ENCODE results near the gene PCTP. TPM values are rescaled to one million over a fixed set of nuclear protein-coding genes. Genes with fewer than 3 reads are reported as not detected.

Gene PCTP
- total and polyA plus RNA-seq, 9 of the 15 experiments (the other 6 are each of a cell fraction or from before 2014, with no cell fraction given): 10.9 to 62.3 (median 41.2) TPM

GRCh38 chr17:55816532-55817396 is 65.9 kb downstream of the PCTP start (continued):
- TF ChIP-seq FOXJ2 (tag; IDR thresholded peaks at IDR 0.05) (no peak), TAL1 (IDR thresholded peaks at IDR 0.05) (peak; percentile 98), GATAD2A (IDR thresholded peaks at IDR 0.05) (peak; percentile 67), POLR2AphosphoS5 (IDR thresholded peaks at IDR 0.05; ENCODE audit: control insufficient read depth, insufficient read depth, low read depth, low read length) (peak; percentile 40; the same call in 1 of the 2 replicates), NCOR1 (IDR thresholded peaks at IDR 0.05) (peak; percentile 98), EZH2 (IDR thresholded peaks at IDR 0.05; ENCODE audit: borderline replicate concordance, low read depth, low read length) (no peak), HLTF (IDR thresholded peaks at IDR 0.05) (no peak), BMI1 (IDR thresholded peaks at IDR 0.05; ENCODE audit: low read length) (no peak), ZSCAN32 (CRISPR knock-in tag; IDR thresholded peaks at IDR 0.05) (no peak), ZNF511 (CRISPR knock-in tag; IDR thresholded peaks at IDR 0.05) (no peak), FOXJ3 (CRISPR knock-in tag; IDR thresholded peaks at IDR 0.05) (no peak), ZBED1 (IDR thresholded peaks at IDR 0.05) (no peak), CHAMP1 (IDR thresholded peaks at IDR 0.05) (peak; percentile 86), ZNF311 (CRISPR knock-in tag; IDR thresholded peaks at IDR 0.05) (no peak), ZNF146 (CRISPR knock-in tag; IDR thresholded peaks at IDR 0.05; ENCODE audit: unreplicated experiment) (no peak), MTA2 (IDR thresholded peaks at IDR 0.05; ENCODE audit: low read depth) (peak; percentile 98), MAFF (IDR thresholded peaks at IDR 0.05; ENCODE audit: low read length) (peak; percentile 43; the same call in 1 of the 2 replicates), TGIF2 (CRISPR knock-in tag; IDR thresholded peaks at IDR 0.05) (no peak), HNRNPK (IDR thresholded peaks at IDR 0.05; ENCODE audit: low read depth, low read length, poor library complexity, severe bottlenecking) (no peak), SOX6 (IDR thresholded peaks at IDR 0.05) (peak; percentile 88), RNF2 (IDR thresholded peaks at IDR 0.05) (peak; percentile 51; the same call in 1 of the 2 replicates), RBM17 (IDR thresholded peaks at IDR 0.05; ENCODE audit: borderline replicate concordance, low read depth, low read length) (no peak), BACH1 (tag; IDR thresholded peaks at IDR 0.05) (peak; percentile 26; the same call in 1 of the 2 replicates)
- TF ChIP-seq, protein P1, sequence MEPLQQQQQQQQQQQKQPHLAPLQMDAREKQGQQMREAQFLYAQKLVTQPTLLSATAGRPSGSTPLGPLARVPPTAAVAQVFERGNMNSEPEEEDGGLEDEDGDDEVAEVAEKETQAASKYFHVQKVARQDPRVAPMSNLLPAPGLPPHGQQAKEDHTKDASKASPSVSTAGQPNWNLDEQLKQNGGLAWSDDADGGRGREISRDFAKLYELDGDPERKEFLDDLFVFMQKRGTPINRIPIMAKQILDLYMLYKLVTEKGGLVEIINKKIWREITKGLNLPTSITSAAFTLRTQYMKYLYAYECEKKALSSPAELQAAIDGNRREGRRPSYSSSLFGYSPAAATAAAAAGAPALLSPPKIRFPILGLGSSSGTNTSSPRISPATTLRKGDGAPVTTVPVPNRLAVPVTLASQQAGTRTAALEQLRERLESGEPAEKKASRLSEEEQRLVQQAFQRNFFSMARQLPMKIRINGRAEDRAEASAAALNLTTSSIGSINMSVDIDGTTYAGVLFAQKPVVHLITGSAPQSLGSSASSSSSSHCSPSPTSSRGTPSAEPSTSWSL (CRISPR knock-in tag; IDR thresholded peaks at IDR 0.05; ENCODE audit: borderline replicate concordance): no peak
